GM10248 (cell line): Measurements from ENCODE around the gene PRKCE.

Experiments used
- CTCF ChIA-PET: fragments of 300-600 bp; sonication (Branson Sonifier 250); formaldehyde crosslinking; extraction: SDS; loops from one replicate; lab custom pipeline; 2021; ENCODE audit warnings: antibody characterized with exemption; lab: Yijun Ruan, JAX
- POLR2A ChIA-PET: fragments of 350-650 bp; sonication (Branson Sonifier 250); formaldehyde crosslinking; extraction: SDS; loops from one replicate; lab custom pipeline; 2020; ENCODE audit warnings: antibody characterized with exemption; lab: Yijun Ruan, JAX
- DNase-seq: peaks from one replicate; pipeline ENCODE4 v3.0.0; 2012; ENCODE audit errors: extremely low spot score
- CTCF ChIP-seq: IDR thresholded peaks from 2 replicates; pipeline ENCODE4 v1.5.1; 2012; ENCODE audit warnings: mild to moderate bottlenecking, low read depth; ENCODE audit errors: extremely low read depth, missing control alignments, control extremely low read depth

PRKCE gene

GRCh38 chr2:45617496-45617895 is 34.0 kb upstream of the PRKCE start:
- POLR2A ChIA-PET: interaction anchor here (0.7 kb wide), 1 partner anchor 223 kb away, joined by 3 read pairs; no protein-coding TSS in a partner anchor
- TF ChIP-seq CTCF: no peak
- CTCF ChIA-PET: interaction anchor here (1.0 to 1.3 kb wide), 4 partner anchors 11 to 62 kb away, joined by 3 read pairs; no protein-coding TSS in a partner anchor
- DNase-seq: no peak

DNA sequence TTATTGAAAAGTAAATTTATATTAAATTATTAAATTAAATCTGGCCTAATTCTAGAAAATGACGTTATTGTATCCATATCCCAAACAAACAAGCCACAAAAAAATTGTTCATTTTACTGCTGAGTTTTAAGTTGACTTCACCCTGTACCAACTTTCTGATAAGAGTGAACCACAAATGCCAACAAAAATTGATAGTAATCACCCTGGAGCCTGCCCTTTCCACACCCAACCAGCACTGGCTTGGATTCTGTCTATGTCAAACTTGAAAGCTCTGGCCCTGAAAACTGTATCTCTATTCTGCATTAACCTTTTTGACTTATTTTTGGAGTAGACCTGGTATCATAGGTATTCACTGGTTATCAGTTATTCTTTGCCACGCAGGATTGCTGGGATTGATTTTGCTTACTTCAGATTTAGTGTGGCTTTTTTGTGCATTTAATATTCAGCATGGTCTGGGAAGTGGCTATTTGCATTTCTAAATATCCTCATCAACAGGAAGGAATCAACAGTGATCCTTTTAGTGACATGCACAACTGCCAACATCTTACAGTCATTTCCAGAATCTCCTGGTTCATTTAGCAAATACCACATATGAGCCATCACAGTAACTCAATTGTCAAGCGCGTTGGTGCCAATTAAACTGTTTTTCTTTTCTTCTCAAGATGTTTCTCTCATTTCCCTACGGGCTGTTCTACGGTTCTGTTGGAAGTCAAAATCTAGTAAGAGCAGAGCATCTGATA is 29.0 kb upstream of the PRKCE start:
- no peak for TF ChIP-seq CTCF
- POLR2A ChIA-PET: no interaction called here
- CTCF ChIA-PET: no interaction called here
- DNase-seq: no peak

DNA sequence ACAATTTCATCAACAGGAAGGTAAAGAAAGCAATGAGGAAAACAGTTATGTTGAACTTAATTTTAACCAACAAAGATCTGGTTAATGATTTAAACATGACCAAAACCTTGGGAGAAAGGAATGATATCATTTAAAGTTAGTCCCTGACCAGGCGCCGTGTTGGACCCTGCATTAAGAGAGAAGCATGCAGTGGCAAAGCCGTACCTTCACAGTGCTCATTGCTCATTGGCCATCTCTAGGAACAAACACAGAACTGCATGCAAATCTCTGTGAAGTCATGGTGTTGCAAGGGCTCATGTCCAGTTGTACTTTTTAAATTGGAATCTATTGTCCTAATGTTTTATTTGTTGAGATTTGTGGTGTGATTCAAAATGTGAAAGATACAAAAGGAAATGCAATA is 28.4 kb upstream of the PRKCE start:
- POLR2A ChIA-PET: no interaction called here
- CTCF ChIA-PET: no interaction called here
- no peak for TF ChIP-seq CTCF
- no peak for DNase-seq

DNA sequence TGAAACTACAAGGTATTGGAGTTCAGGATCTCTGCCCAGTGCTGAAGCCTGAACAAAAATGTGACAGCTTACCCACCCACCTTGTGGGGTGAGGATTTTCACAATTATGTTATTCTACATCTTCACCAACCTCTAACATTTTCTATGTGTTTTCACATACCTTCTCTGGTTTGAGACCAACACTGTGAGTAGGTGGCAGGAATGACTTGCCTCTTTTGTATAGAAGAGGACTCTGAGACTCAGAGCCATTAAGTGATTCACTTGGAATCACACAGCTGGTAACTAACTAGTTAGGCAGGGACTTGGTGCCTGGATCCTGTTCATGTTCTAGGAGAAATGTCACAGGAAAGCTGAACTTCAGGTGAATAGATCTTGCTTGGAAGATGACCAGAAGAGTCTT is 25.7 kb upstream of the PRKCE start:
- POLR2A ChIA-PET: no interaction called here
- CTCF ChIA-PET: interaction anchor here (1.6 to 3.0 kb wide), 4 partner anchors 12 to 310 kb away, joined by 4 to 9 read pairs (median 6); no protein-coding TSS in a partner anchor
- DNase-seq: no peak
- TF ChIP-seq CTCF: no peak

DNA sequence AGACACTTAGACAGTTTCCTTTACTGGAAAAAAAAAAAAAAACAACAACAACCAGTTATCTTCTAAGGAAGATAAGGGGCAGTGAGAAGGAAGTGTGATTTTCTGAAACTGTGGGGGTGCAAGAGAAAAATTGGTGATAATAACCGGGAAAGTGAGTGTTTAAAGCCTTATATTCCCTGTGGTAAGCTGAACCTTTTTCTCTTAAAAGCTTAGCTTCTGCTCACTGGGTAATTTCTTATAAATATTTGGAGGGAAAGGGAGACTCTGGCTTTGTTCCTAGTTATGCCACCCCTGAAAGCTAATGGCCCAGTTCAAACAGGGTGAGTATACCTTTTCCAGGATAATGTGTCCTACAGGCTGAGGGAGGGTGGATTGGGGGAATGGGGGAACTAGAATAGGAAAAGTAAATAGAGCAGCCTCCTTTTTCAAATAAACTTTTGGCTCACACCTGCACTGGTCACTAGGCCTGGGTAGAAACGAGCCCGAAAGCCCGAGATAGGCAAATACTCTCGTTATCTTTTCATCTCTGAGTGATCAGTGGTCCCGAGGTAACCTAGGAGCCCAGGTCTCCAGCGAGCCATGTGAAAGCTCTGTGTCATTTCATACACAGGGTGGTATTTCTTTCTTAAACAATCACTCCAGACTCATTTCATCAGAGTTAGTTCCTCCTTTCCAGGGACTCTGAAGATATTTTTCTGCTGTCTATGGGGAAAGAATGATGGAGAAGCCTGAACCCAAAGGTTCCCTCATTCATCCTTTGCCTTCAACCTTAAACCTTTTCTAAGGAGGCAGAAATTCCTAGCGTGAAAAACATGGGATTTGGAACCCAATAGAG is 24.9 kb upstream of the PRKCE start:
- no peak for TF ChIP-seq CTCF
- POLR2A ChIA-PET: no interaction called here
- CTCF ChIA-PET: interaction anchor here (1.1 to 3.0 kb wide), 7 partner anchors 12 to 309 kb away, joined by 3 to 9 read pairs (median 6); no protein-coding TSS in a partner anchor
- no peak for DNase-seq

DNA sequence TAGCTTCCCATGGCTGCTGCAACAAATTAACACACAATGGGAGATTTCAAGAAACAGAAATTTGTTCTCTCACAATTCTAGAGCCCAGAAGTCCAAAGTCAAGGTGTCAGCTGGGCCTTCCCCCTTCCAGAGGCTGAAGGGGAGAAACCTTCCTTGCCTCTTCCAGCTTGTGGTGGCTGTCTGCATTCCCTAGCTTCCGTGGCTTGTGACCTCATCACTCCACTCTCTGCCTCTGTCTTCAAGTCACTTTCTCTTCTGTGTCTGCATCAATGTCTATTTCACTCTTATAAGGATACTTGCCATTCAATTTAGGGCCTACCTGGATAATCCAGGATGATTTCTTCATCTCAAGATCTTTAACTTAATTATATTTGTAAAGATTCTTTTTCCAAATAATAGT is 23.6 kb upstream of the PRKCE start:
- no peak for TF ChIP-seq CTCF
- ChIA-PET POLR2A (no interaction called here), CTCF (interaction anchor here (1.1 to 1.7 kb wide), 4 partner anchors 12 to 31 kb away, joined by 4 to 6 read pairs (median 4); no protein-coding TSS in a partner anchor)
- no peak for DNase-seq
